Natural killer cell (primary cell): ENCODE measurements around the gene RNF17. TPM values are rescaled to one million over a fixed set of nuclear protein-coding genes. Genes with fewer than 3 reads are reported as not detected.

Experiments used
- ATAC-seq, 3 donors: fragments of 150-1000 bp in 2 of 3; fragments of 200-7000 bp in 1 of 3; cut with Tn5 transposase; 1 replicate in 1 of 3; 2 replicates in 2 of 3; pipeline ENCODE4 v1.10.0; 2021; ENCODE audit warnings: mild to moderate bottlenecking in 2 of 3, moderate library complexity in 2 of 3
- DNase-seq, 2 donors: peaks; one replicate each; pipeline versions ENCODE4 v3.0.0 to v3.0.0-alpha.2; 2013 to 2021; ENCODE audit warnings: mixed read lengths in 1 of 2
- H3K27ac ChIP-seq: one replicate; pipeline ENCODE4 v1.5.1; 2013; ENCODE audit warnings: mild to moderate bottlenecking, low read length
- H3K27me3 ChIP-seq: one replicate; pipeline ENCODE4 v1.6.1; 2013; ENCODE audit warnings: low read length; ENCODE audit not compliant: control insufficient read depth, insufficient read depth
- H3K36me3 ChIP-seq: one replicate; pipeline ENCODE4 v1.6.1; 2013; ENCODE audit warnings: low read length; ENCODE audit not compliant: control insufficient read depth, insufficient read depth
- H3K4me1 ChIP-seq: one replicate; pipeline ENCODE4 v1.6.1; 2013; ENCODE audit warnings: low read length; ENCODE audit not compliant: control insufficient read depth, insufficient read depth
- H3K4me3 ChIP-seq: one replicate; pipeline ENCODE4 v1.5.1; 2013; ENCODE audit warnings: low read length
- H3K9me3 ChIP-seq: one replicate; pipeline ENCODE4 v1.6.1; 2013; ENCODE audit warnings: low read length; ENCODE audit not compliant: control insufficient read depth, insufficient read depth
- H3K27ac Mint-ChIP-seq, 2 donors: one replicate each; pipeline ENCODE4 v1.8.0; 2022; ENCODE audit warnings: mild to moderate bottlenecking in 2 of 2, mixed read lengths in 2 of 2, moderate library complexity in 1 of 2
- H3K27me3 Mint-ChIP-seq, 2 donors: one replicate each; pipeline ENCODE4 v1.8.0; 2022; ENCODE audit warnings: low read depth in 2 of 2, mixed read lengths in 2 of 2
- H3K36me3 Mint-ChIP-seq: one replicate; pipeline ENCODE4 v1.8.0; 2022; ENCODE audit warnings: mixed read lengths
- H3K4me1 Mint-ChIP-seq, 2 donors: one replicate each; pipeline ENCODE4 v1.8.0; 2022; ENCODE audit warnings: mixed read lengths in 2 of 2
- H3K4me3 Mint-ChIP-seq: one replicate; pipeline ENCODE4 v1.8.0; 2022; ENCODE audit warnings: mild to moderate bottlenecking, moderate library complexity, mixed read lengths
- H3K9me3 Mint-ChIP-seq, 2 donors: one replicate each; pipeline ENCODE4 v1.8.0; 2022; ENCODE audit warnings: mixed read lengths in 2 of 2
- CTCF ChIP-seq: fragments of 200-600 bp; IDR thresholded peaks from one replicate; pipeline ENCODE4 v1.8.0; 2022; ENCODE audit warnings: antibody characterized with exemption
- WGBS: methylation state at CpG from one replicate; pipeline ENCODE4 v1.1.7; 2013; ENCODE audit warnings: missing lambda C conversion rate; ENCODE audit not compliant: insufficient coverage; 5-methylcytosine and 5-hydroxymethylcytosine counted together
- intact Hi-C: fragments of 100-400 bp; cut with micrococcal nuclease; formaldehyde crosslinking; loops from one replicate; pipeline ENCODE4 v1.14.2; 2022
- total RNA-seq, 4 donors: library from RNA; stranded (reverse); fragments of 120-200 nt in 1 of 4; gene quantifications; one replicate each; pipeline versions ENCODE4 v1.2.3 to v1.2.4, GENCODE V29; 2013 to 2022

RNF17 gene
- total RNA-seq, 3 donors from 2014 or later (not counting 1 experiment from before 2014, with no cell fraction given), result not detected

GRCh38 chr13:24868874-24869273 is 104.9 kb downstream of the RNF17 start:
- peaks cover 7 to 21% of the 10 kb centered on the region in 2 donors for H3K27me3 Mint-ChIP-seq
- ATAC-seq (no peak), DNase-seq (no peak)
- intact Hi-C loops, result no loop called here
- 39% methylated on average over 4 of the region's 4 CpGs for WGBS
- no peak overlapping the region for H3K4me3 ChIP-seq
- no peaks in the 10 kb centered on the region for H3K36me3 ChIP-seq
- no peak overlapping the region for H3K27ac Mint-ChIP-seq
- TF ChIP-seq CTCF, result no peak
- no peaks in the 10 kb centered on the region for H3K4me1 ChIP-seq
- H3K4me1 Mint-ChIP-seq, result peaks cover 9 to 11% of the 10 kb centered on the region in 2 donors
- no peak overlapping the region for H3K4me3 Mint-ChIP-seq
- no peak overlapping the region for H3K27ac ChIP-seq
- no peaks in the 10 kb centered on the region for H3K9me3 Mint-ChIP-seq
- no peaks in the 10 kb centered on the region for H3K36me3 Mint-ChIP-seq
- no peaks in the 10 kb centered on the region for H3K9me3 ChIP-seq
- no peaks in the 10 kb centered on the region for H3K27me3 ChIP-seq

- DNase-seq, result no peak
- no peaks in the 10 kb centered on the region for H3K36me3 Mint-ChIP-seq
- no peak overlapping the region for H3K27ac Mint-ChIP-seq
- Histone ChIP-seq H3K4me3 (no peak overlapping the region), H3K27me3 (no peaks in the 10 kb centered on the region), H3K27ac (no peak overlapping the region), H3K4me1 (no peaks in the 10 kb centered on the region), H3K9me3 (no peaks in the 10 kb centered on the region), H3K36me3 (no peaks in the 10 kb centered on the region)
- 98% methylated on average over 4 of the region's 6 CpGs for WGBS
- ATAC-seq, result no peak
- intact Hi-C loops, result no loop called here
- peaks cover 6% of the 10 kb centered on the region in 2 donors for H3K4me1 Mint-ChIP-seq
- H3K27me3 Mint-ChIP-seq, result peaks cover 11 to 26% of the 10 kb centered on the region in 2 donors
- no peaks in the 10 kb centered on the region for H3K9me3 Mint-ChIP-seq
- H3K4me3 Mint-ChIP-seq, result no peak overlapping the region
- TF ChIP-seq CTCF, result no peak
Measured at GRCh38 chr13:24870380-24870760, 106.4 kb downstream of the RNF17 start.

- Mint-ChIP-seq H3K27ac (no peak overlapping the region), H3K4me1 (no peaks in the 10 kb centered on the region), H3K4me3 (no peak overlapping the region), H3K9me3 (no peaks in the 10 kb centered on the region), H3K27me3 (peaks cover 17 to 29% of the 10 kb centered on the region in 2 donors), H3K36me3 (no peaks in the 10 kb centered on the region)
- TF ChIP-seq CTCF, result no peak
- no peaks in the 10 kb centered on the region for H3K4me1 ChIP-seq
- DNase-seq (no peak), ATAC-seq (no peak)
- H3K36me3 ChIP-seq, result no peaks in the 10 kb centered on the region
- intact Hi-C loops, result no loop called here
- H3K27me3 ChIP-seq, result peaks cover 2% of the 10 kb centered on the region
- H3K9me3 ChIP-seq, result no peaks in the 10 kb centered on the region
- H3K27ac ChIP-seq, result no peak overlapping the region
- no peak overlapping the region for H3K4me3 ChIP-seq
- WGBS, result 92% methylated on average over 6 of the region's 6 CpGs
Measured at GRCh38 chr13:24875566-24875965, 111.6 kb downstream of the RNF17 start.

GRCh38 chr13:24877531-24877930 is 113.6 kb downstream of the RNF17 start:
- DNase-seq (no peak), ATAC-seq (no peak)
- H3K27me3 Mint-ChIP-seq, result peaks cover 15 to 25% of the 10 kb centered on the region in 2 donors
- Histone ChIP-seq H3K4me1 (no peaks in the 10 kb centered on the region), H3K27ac (no peak overlapping the region), H3K27me3 (peaks cover 2% of the 10 kb centered on the region), H3K4me3 (no peak overlapping the region), H3K36me3 (no peaks in the 10 kb centered on the region), H3K9me3 (no peaks in the 10 kb centered on the region)
- no peak overlapping the region for H3K27ac Mint-ChIP-seq
- no peak for TF ChIP-seq CTCF
- no peaks in the 10 kb centered on the region for H3K4me1 Mint-ChIP-seq
- H3K4me3 Mint-ChIP-seq, result no peak overlapping the region
- no peaks in the 10 kb centered on the region for H3K9me3 Mint-ChIP-seq
- intact Hi-C loops, result no loop called here
- H3K36me3 Mint-ChIP-seq, result no peaks in the 10 kb centered on the region
- 79% methylated on average over 1 of the region's 1 CpG for WGBS
